Sciatic nerve (tissue), 2 donors: ENCODE measurements around the gene HERC3. TPM values are rescaled to one million over a fixed set of nuclear protein-coding genes. Genes with fewer than 3 reads are reported as not detected.

Experiments
- ATAC-seq: fragments of 200-7000 bp; cut with Tn5 transposase; one replicate; pipeline ENCODE4 v1.9.1; 2020; ENCODE audit warnings: mild to moderate bottlenecking, moderate library complexity
- DNase-seq: peaks from one replicate; pipeline ENCODE4 v3.0.0-alpha.2; 2020; ENCODE audit warnings: low spot score
- intact Hi-C: fragments of 100-400 bp; cut with DNase I; formaldehyde crosslinking; loops from one replicate; pipeline ENCODE4 v1.14.2; 2022
- total RNA-seq: library from RNA; stranded (reverse); fragmentation: NEBNext Ultra II Directional; extraction: Animal tissue kit (Norgen Biotek cat#: 25700); gene quantifications from one replicate; pipeline ENCODE4 v1.2.1, GENCODE V29; 2021
- donor health status: DM: no; HTN: no; CAD: no.
- donor health status: DM: no; HTN: no; CAD: no.

Gene HERC3
- total RNA-seq, 1 donor from 2014 or later: 46.5 TPM

- intact Hi-C loops: no loop called here
- ATAC-seq (peak; percentile 10), DNase-seq (no peak)
Measured at GRCh38 chr4:88734403-88734949, 142.2 kb downstream of the HERC3 start.

- ATAC-seq (peak; percentile 73), DNase-seq (no peak)
- intact Hi-C loops: no loop called here
Measured at GRCh38 chr4:88735564-88735963, 143.3 kb downstream of the HERC3 start.

GRCh38 chr4:88736264-88736663 lies 144.0 kb downstream of the HERC3 start:
- DNase-seq: no peak
- no peak for ATAC-seq
- intact Hi-C loops: no loop called here

GRCh38 chr4:88737307-88737941 lies 145.1 kb downstream of the HERC3 start:
- no peak for DNase-seq
- ATAC-seq: peak; percentile 82
- intact Hi-C loops: no loop called here

- DNase-seq (no peak), ATAC-seq (no peak)
- intact Hi-C loops: no loop called here
Measured at GRCh38 chr4:88738180-88738579, 145.9 kb downstream of the HERC3 start.

GRCh38 chr4:88742561-88742960 lies 150.3 kb downstream of the HERC3 start:
- DNase-seq (no peak), ATAC-seq (no peak)
- intact Hi-C loops: no loop called here

DNA sequence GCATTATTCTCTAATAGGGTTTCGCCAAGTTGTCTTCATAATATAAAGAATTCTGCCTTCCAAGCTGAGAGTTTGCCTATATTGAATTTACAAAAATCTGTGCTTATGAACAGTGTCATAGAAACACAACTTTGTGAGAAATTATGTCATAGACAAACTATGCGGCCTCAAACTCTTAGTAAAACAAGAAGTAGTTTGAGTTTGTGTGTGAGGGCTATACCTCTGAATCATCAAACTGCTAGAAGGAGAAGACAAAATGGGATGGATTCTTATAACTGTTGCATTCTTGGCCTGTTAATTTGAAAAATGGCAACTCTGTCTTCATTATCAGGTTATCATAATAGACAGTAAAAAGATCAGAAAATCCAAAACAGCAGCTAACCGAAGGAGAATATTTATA lies 151.4 kb downstream of the HERC3 start:
- ATAC-seq (no peak), DNase-seq (no peak)
- intact Hi-C loops: no loop called here

GRCh38 chr4:88744609-88745008 lies 152.3 kb downstream of the HERC3 start:
- intact Hi-C loops: no loop called here
- DNase-seq: no peak
- peak; percentile 55 for ATAC-seq

GRCh38 chr4:88745175-88745574 lies 152.9 kb downstream of the HERC3 start:
- ATAC-seq: peak; percentile 57

DNA sequence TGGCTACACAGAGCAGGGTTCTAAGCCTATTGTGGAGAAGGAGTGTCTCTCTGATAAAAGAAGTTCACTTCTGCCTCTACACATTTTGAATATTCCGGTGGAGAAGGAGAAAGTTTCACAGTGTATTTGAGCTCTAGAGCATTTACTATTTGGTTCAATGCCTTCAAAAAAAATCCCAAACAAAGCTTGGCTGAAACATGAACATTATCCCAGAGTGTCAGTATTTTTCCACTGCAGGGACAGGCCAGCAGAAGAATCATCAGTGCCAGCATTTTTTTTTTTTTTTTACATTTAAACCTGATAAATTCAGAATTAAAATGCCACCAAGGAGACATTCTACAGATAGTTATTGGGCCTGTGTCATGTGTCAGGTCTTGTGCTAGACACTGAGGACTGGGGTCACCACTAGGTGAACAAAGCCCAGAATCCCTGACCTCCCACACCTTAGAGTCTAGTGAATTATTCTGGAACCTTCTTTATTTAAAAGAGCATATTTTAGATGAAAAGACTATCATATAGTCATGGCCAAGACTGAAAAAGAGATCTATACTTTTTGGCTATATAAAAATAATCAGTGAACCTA lies 153.4 kb downstream of the HERC3 start:
- ATAC-seq (peak; percentile 71), DNase-seq (no peak)
- intact Hi-C loops: no loop called here

More at GRCh38 chr4:88745175-88745574, 152.9 kb downstream of the HERC3 start:
- intact Hi-C loops: no loop called here
- no peak for DNase-seq

- DNase-seq: no peak
- intact Hi-C loops: no loop called here
- no peak for ATAC-seq
Measured at GRCh38 chr4:88746206-88746605, 153.9 kb downstream of the HERC3 start.

GRCh38 chr4:88747351-88747750 lies 155.1 kb downstream of the HERC3 start:
- intact Hi-C loops: no loop called here
- no peak for DNase-seq
- no peak for ATAC-seq

- ATAC-seq (no peak), DNase-seq (no peak)
- intact Hi-C loops: no loop called here
Measured at GRCh38 chr4:88750369-88750768, 158.1 kb downstream of the HERC3 start.

- intact Hi-C loops: no loop called here
- DNase-seq (no peak), ATAC-seq (no peak)
Measured at GRCh38 chr4:88751258-88752075, 159.2 kb downstream of the HERC3 start.

DNA sequence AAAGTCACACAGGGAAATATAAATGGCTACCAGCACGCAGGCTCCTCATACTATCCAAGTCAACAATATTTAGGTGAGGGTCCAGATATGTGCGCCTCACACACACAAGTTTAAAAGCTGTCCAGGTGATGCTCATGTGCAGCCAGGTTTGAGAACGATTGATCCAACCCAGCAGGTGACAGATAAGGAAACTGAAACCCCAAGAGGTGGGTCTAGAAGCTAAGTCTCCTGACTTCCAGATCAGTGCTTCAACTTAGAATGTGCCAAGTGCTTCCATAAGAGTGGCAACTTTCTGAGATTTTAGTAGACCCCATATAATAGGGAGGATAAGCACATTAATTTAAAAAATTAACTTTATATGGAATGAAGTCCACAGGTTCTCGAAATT lies 159.8 kb downstream of the HERC3 start:
- DNase-seq (no peak), ATAC-seq (no peak)
- intact Hi-C loops: no loop called here

DNA sequence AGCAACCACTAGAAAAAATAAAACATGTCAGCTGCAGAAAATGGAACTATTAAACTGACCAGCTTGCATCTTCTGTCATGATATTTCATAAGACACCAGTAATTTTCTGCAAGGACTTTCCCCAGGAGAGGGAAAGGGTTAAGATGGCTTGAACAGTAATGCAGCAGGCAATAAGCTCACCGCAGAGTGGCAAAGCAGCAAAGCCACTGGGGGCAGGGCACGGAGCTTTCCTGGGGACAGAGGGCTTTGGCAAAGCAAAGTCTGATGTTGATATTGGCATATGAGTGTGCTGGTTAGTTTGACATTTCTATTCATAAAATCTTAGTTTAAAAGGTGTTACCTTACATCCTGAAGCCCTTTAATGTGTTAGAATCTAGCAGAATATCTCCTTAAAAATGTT lies 160.5 kb downstream of the HERC3 start:
- no peak for DNase-seq
- intact Hi-C loops: no loop called here
- no peak for ATAC-seq

DNA sequence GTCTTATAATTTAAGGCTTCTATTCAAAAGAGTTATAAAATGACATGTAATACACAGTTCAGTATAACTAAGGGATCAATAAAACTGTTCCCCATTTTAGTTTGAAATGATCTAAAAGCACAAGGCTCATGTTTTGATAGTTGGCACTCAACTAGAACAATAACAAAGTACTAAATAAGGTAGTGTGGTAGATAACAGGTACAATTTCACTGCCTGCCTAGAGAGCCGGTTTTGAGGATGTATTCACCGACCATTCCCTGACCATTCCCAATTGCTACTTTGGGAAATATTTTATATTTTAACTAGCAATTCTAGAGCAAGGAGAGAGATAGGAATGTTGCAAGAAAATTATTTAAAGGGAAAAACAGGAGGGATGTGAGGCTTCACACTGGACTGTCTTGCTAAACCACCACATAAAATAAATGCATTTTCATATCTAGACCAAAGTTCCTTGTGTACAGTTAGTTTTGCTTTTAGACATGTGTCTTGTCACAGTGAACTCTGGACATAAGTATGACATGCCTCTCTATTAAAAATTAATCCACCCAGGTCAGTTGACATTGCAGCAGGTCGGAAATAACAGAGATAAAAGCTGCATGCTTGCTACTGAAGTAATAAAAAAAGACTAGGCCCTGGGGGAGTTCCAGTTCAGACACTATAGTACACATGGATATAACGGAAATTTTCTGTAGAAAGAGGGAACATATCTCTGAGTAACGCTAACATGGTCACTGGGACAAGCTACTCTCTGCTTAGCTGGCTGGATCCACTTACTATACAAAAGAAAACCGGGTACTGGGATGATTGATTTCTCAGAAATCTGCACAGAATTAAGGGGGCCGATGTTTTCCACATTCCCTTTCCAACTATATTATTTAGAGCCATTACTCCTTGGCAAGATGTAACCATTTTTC lies 161.6 kb downstream of the HERC3 start:
- ATAC-seq: no peak
- intact Hi-C loops: no loop called here
- no peak for DNase-seq

DNA sequence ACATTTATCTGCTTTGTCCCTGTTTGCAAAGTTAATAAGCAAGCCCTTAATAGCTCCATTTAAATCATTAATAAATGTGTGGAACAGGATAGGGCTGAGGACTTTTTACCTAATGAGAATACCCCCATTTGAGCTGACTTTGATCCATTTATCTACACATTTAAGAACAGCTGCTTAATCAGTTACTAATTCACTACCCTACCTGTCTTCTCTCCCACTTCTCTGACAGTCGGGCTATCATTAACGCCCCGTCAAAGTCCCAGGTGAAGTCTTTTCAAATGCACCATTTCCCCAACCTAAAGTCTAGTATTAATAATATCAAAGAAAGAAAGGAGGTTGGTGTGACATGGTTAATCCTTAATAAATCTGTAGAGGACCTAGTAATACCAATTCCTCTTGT lies 162.5 kb downstream of the HERC3 start:
- DNase-seq: no peak
- no peak for ATAC-seq
- intact Hi-C loops: no loop called here

- intact Hi-C loops: no loop called here
- DNase-seq: no peak
- ATAC-seq: no peak
Measured at GRCh38 chr4:88755454-88755853, 163.2 kb downstream of the HERC3 start.
